ENCODE measurements around the gene BCCIP.

Gene BCCIP

GRCh38 chr10:125797994-125798662, 25.2 kb upstream of the BCCIP start:
- no peak for DNase-seq (ENCODE audit: low read depth)

- no peak for DNase-seq (ENCODE audit: low read depth)
Measured at GRCh38 chr10:125799451-125800182, 23.7 kb upstream of the BCCIP start.

GRCh38 chr10:125801574-125801973, 21.8 kb upstream of the BCCIP start:
- no peak for DNase-seq (ENCODE audit: low read depth)

- DNase-seq (ENCODE audit: low read depth) = no peak
Measured at GRCh38 chr10:125802131-125802530, 21.2 kb upstream of the BCCIP start.

- no peak for DNase-seq (ENCODE audit: low read depth)
Measured at GRCh38 chr10:125802739-125803138, 20.6 kb upstream of the BCCIP start.

GRCh38 chr10:125808047-125808446, 15.3 kb upstream of the BCCIP start:
- no peak for DNase-seq (ENCODE audit: low read depth)

GRCh38 chr10:125811251-125811650, 12.1 kb upstream of the BCCIP start:
- DNase-seq (ENCODE audit: low read depth) = no peak

- no peak for DNase-seq (ENCODE audit: low read depth)
Measured at GRCh38 chr10:125812128-125812750, 11.1 kb upstream of the BCCIP start.

GRCh38 chr10:125815764-125816163, 7.6 kb upstream of the BCCIP start:
- DNase-seq (ENCODE audit: low read depth) = no peak

- no peak for DNase-seq (ENCODE audit: low read depth)
Measured at GRCh38 chr10:125816548-125816947, 6.8 kb upstream of the BCCIP start.

GRCh38 chr10:125817337-125817946, 5.9 kb upstream of the BCCIP start:
- no peak for DNase-seq (ENCODE audit: low read depth)

GRCh38 chr10:125820701-125821100, 2.6 kb upstream of the BCCIP start:
- DNase-seq (ENCODE audit: low read depth) = no peak

- DNase-seq (ENCODE audit: low read depth) = no peak
Measured at GRCh38 chr10:125823663-125824251, 411 bp downstream of the BCCIP start.

- DNase-seq (ENCODE audit: low read depth) = no peak
Measured at GRCh38 chr10:125824736-125825135, 1.4 kb downstream of the BCCIP start.

- no peak for DNase-seq (ENCODE audit: low read depth)
Measured at GRCh38 chr10:125827133-125827532, 3.8 kb downstream of the BCCIP start.

- no peak for DNase-seq (ENCODE audit: low read depth)
Measured at GRCh38 chr10:125828311-125828710, 5.0 kb downstream of the BCCIP start.

- DNase-seq (ENCODE audit: low read depth) = no peak
Measured at GRCh38 chr10:125836746-125837145, 13.4 kb downstream of the BCCIP start.

- no peak for DNase-seq (ENCODE audit: low read depth)
Measured at GRCh38 chr10:125838802-125839575, 15.6 kb downstream of the BCCIP start.

- DNase-seq (ENCODE audit: low read depth) = no peak
Measured at GRCh38 chr10:125840406-125840805, 17.1 kb downstream of the BCCIP start.

- no peak for DNase-seq (ENCODE audit: low read depth)
Measured at GRCh38 chr10:125840955-125841354, 17.6 kb downstream of the BCCIP start.

- DNase-seq (ENCODE audit: low read depth) = no peak
Measured at GRCh38 chr10:125843603-125844329, 20.4 kb downstream of the BCCIP start.

All from activated T-helper 1 cell treated with Interleukin-2 at 50 U/mL for 16 hours (primary cell).